Measurements from ENCODE around the gene FABP2.

GRCh38 chr4:119299260-119299671 lies 22.7 kb downstream of the FABP2 start:
- TF ChIP-seq POLR2AphosphoS5 (IDR thresholded peaks at IDR 0.05; ENCODE audit: low read depth, low read length) (no peak), TAF1 (IDR thresholded peaks at IDR 0.05; ENCODE audit: borderline replicate concordance, insufficient read depth, low read length) (no peak), SIN3A (IDR thresholded peaks at IDR 0.05; ENCODE audit: borderline replicate concordance, insufficient read depth, low read length) (no peak)
